Renal cortex interstitium (tissue), 11 donors: ENCODE data around the gene TSSK2. TPM values are rescaled to one million over a fixed set of nuclear protein-coding genes. Genes with fewer than 3 reads are reported as not detected.

Experiments
- DNase-seq, 11 donors: peaks; one replicate each; pipeline ENCODE4 v3.0.0-alpha.2; 2013; ENCODE audit warnings: low read depth in 9 of 11, low spot score in 4 of 11; ENCODE audit errors: extremely low read depth in 1 of 11
- polyA plus RNA-seq, 3 donors: library from polyadenylated mRNA; unstranded; fragments of 120-200 nt; gene quantifications; one replicate each; pipeline ENCODE4 v1.2.1, GENCODE V29; 2013; ENCODE audit not compliant: insufficient read length in 3 of 3

Gene TSSK2
- polyA plus RNA-seq, 3 donors: not detected

- DNase-seq: no peak
Measured at GRCh38 chr22:19133561-19133960, 2.5 kb downstream of the TSSK2 start.

- DNase-seq: no peak
Measured at GRCh38 chr22:19134176-19134831, 3.2 kb downstream of the TSSK2 start.

GRCh38 chr22:19134874-19135273 lies 3.8 kb downstream of the TSSK2 start:
- no peak for DNase-seq

DNA sequence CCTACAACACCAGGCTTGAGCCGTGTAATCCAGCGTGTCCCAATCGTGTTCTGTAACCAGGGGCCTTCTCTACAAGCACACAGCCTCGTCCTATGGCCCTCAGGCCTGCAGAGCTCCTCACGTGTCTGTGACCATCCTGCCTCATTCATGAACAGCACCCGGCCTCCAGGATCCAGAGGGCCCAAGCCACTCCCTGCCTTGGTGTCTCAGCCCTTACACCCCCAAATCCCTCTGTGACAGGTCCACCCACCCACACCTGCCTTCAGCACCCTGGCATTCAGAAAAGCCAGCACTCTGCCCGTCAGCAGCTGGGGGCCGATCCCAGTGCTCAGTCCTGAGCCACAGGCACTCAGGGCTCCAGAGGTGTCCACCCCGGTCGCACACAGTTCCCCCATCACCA lies 5.8 kb downstream of the TSSK2 start:
- no peak for DNase-seq

DNA sequence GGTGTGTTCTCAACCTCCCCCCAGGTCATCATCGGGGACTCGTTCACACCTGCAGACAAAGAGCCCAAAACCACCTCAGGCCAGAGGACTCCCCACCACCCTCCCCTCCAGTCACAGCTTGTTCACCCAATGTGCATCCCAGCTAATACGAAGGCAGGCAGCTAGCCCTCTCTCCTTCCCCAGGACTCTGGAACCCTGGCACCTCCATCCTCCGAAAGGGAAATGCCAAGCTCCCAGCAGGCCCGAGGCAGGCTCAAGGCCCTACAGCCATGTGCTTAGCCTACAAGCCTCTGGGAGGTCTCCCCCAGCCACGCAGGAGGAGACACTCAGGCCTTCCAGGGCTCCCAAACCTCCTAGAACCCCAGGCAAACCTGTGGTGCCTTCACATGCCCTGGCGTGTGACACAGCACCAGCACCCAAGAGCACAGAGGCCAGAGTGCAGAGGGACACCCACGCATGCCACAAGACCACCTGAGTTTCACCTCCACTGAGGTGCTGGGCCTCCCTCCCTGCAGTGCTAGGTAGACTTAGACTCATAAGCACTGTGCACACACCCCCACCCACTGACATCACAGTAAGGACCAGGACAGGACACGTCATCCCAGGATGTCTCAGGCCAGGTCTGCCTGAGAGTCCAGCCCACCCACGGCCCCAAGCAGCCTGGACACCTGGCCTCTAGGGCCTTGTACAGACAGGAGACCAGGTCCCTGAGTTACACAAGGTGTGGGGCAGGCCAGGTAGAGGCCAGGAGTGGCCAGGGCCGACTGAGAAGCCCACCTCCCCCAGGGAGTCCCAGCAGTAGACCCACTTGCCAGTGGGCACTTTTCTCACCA lies 6.5 kb downstream of the TSSK2 start:
- no peak for DNase-seq

DNA sequence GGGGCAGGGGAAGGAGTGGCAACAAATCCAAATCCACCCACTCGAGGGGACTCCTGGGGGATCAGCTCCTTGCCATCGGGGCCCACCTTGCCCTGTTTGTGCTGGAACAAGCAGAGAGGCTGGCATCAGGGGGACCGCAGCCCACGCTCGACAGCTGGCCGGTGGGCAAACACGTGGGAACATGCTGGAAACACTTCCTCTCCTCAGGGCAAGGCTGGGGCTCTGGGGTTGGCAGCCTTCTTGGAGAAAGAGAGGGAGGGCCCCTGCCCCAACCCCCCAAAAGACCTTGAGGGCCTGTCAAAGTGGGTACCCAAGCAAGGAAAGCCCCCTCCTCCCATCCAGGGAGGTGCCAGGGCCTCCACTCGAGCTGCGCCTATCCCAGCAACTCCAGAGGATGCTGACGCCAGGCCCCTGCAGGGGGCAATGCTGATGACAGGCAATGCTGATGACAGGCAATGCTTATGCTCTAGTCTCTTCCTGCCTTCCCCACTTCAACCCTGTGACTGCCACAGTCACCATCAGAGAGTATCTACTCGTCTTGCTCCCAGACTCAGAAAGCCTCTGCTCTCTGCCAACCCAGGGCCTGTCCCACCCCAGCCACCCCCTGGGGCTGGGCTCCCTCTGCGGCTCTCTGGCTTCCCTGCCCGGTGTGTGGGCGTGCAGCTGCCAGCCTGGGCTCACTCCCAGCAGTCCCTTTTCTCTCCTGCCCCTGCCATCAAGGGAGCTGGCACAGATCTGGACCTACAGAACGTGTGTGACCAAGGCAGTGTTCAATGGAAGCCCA lies 7.3 kb downstream of the TSSK2 start:
- DNase-seq: no peak

- DNase-seq: no peak
Measured at GRCh38 chr22:19139001-19139356, 7.9 kb downstream of the TSSK2 start.

GRCh38 chr22:19139974-19140373 lies 8.9 kb downstream of the TSSK2 start:
- no peak for DNase-seq

DNA sequence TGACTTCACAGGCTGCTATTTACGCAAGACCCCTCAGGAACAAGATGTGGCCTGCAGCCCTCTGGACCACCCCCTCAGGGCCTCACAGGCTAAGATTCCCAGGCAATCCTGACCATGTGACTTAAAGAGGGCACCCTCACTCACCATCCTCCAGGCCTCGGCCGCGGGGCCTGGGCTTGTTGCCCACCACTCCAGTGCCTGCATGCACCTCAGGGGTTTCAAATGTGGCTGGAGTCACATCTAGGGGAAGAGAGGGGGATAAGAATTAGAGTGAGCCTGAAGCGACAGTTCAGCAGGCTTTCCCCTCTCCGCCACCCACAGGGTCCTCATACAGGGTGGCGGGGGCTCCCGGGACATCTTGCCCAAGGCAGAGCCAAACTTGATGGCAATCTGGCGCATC lies 11.3 kb downstream of the TSSK2 start:
- DNase-seq: no peak

DNA sequence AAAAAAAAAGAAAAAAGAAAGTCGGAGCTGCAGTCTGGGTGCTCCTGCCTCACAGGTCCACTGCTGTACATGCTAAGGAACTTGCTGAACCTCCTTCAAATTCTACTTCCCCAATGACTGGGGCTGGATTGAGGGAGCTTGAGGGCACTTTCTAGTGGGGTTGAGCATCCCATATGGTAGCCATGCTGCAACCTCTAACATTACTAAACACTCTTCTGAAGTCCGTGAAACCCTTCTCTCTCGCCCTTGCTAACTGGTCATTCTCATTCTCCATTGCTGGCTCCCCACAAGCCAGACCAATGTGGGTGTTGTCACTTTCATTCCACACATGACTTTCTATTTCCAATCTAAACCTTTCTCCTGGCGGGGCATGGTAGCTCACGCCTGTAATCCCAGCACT lies 12.1 kb downstream of the TSSK2 start:
- no peak for DNase-seq

- DNase-seq: no peak
Measured at GRCh38 chr22:19143967-19144400, 12.9 kb downstream of the TSSK2 start.

DNA sequence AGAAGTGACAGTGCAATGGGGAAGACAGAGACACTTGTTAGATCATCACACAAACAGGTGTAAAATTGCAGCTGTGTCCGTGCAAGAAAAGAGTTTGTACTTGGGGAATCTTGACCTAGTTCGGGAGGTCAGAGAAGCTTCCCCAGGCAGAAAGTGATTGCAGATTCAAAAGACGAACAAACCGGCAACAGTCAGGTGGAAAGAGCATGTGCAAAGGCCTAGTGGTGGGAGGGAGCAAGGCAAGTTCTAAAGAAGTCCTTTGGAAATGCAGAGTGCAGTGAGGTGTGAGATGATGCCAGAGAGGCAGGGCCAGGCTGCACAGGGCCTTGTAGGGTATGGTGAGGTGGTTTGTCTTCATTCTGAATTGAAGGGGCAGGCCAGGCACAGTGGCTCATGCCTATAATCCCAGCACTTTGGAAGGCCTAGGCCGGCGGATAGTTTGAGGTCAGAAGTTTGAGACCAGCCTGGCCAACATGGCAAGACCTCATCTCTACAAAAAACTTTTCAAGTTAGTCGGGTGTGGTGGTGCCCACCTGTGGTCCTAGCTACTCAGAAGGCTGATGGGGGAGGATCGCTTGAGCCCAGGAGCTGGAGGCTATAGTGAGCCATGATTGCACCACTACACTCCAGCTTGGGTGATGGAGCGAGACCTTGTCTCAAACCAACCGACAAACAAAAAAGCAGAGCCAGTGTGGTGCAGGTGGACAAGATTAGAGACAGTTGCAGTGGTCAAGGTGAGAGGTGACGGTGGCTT lies 15.3 kb downstream of the TSSK2 start:
- no peak for DNase-seq

DNA sequence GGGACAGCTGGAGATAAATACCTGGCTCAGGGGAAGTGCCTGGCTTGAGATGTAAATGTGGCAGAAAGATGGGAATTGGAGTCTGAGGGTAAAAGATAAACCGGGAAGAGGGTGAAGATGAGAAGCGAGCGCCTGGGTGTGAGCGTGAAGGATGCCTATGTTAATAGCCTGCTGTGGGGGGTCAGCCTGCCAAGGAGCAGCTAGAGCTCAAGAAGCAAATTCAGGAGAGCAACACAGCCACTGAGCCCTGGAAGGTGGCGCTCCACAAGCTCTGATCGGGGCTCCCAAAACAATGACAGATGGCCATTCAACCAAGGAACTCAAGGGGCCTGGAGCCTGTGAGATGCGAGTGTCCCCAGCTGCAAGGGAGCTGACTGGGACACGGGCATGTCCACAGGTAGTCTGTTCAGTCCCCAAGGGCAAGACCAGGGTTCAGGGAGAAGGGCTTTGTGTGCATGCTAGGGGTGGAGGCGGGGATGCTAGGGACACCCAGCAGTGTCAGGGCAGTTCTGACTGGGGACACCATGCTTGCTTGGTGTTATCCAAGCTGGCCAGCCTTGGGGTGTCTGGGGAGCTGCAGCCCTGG lies 16.2 kb downstream of the TSSK2 start:
- no peak for DNase-seq

DNA sequence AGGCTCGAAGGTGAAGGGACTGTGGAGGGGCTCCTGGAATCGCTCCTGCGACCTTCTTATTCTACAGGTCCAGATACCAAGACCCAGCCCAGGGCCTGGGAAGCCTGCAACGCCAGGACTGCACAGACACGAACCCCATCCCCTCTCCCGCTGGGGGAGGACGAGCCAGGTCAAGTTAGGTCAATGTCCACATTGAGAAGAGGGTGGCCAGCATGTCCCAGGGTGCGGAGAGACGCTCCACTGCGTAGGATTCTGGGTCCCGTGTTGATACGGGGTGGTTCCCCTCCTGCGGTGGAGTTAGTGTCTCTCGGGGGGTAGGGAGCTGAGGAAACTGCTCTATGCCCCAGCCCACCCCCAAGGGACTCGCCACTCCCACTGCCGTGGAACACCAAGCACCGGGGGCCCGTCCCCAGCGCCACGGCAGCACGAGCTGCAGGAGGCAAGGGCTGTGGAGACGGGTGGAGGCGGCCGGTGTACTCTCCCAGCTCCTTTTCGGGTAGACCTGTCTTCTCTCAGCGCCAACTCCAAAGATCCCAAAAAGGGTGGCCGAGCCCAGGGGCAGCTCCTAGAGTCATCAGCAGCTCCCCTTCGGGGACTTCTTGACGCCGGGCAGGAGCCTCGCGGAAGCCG lies 17.4 kb downstream of the TSSK2 start:
- DNase-seq: no peak

- no peak for DNase-seq
Measured at GRCh38 chr22:19149047-19149883, 18.2 kb downstream of the TSSK2 start.

- no peak for DNase-seq
Measured at GRCh38 chr22:19149991-19150390, 18.9 kb downstream of the TSSK2 start, which contains the start of gene GSC2. Gene GSC2, minus strand, starts transcription at chr22:19150292. Its CDS starts 9 bp downstream, at chr22:19150283.

DNA sequence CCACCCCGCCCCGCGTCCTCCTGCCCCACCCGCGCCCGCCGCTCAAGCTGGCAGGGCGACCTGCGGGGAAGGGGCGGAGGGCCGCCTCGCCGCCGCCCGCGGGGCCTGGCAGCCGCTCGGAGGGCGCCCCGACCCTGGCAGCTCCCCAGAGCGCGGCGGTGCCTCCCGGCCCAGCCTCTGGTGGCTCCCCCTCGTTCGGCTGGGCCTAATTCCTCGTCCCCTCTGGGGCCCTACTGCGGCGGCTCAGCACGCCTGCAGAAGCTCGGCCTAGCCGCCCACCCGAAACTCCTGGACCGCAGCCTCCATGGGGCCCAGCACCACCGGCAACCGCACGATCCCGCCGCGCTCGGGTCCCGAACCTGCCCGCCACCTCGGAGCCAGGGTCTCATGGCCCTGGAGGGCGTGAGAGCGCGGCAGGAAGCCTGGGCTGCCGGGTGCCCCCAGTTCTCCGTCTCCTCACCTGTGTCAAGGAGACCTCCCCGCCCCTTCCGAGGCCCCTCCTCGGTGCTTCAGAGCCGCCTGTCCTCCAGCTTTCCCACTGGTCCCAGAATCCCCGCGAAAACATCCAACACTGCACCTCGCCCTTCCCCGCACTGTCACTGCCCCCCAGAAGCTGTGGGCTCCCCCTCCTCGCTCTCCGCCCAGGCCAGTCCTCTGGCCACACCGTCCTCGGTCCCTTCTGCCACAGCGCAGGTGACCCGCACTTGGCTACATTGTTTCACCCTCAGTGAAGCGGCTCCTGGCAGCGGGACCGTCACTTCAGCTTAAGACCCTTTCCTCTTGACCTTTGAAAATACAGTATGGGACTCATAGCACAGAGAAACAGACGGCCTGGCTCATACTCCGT lies 19.6 kb downstream of the TSSK2 start:
- DNase-seq: no peak
